Keratinocyte (primary cell): ENCODE results near the gene SLC9A6. TPM values are rescaled to one million over a fixed set of nuclear protein-coding genes. Genes with fewer than 3 reads are reported as not detected.

Experiments
- DNase-seq: peaks from one replicate; pipeline ENCODE4 v3.0.0-alpha.2; 2011; ENCODE audit warnings: low read depth, missing footprints, low spot score
- FAIRE-seq: peaks from 2 replicates; lab custom pipeline; 2011; peaks lifted over from hg19 to GRCh38; lab: Jason Lieb, UNC
- H2AFZ ChIP-seq: 2 replicates; pipeline ENCODE4 v1.6.0; 2012; ENCODE audit warnings: low read length, control low read depth, inconsistent platforms; ENCODE audit not compliant: control insufficient read depth
- H3K27ac ChIP-seq: 2 replicates; pipeline ENCODE4 v1.5.1; 2011; ENCODE audit warnings: low read length; ENCODE audit not compliant: control insufficient read depth, insufficient read depth
- H3K27me3 ChIP-seq: 3 replicates; pipeline ENCODE4 v1.6.0; 2011; ENCODE audit warnings: low read length; ENCODE audit not compliant: control insufficient read depth, insufficient read depth; ENCODE audit errors: extremely low read depth
- H3K36me3 ChIP-seq, 2 experiments: 2 replicates in 1 of 2; 3 replicates in 1 of 2; pipeline ENCODE4 v1.5.1; 2011; ENCODE audit warnings: low read length in 2 of 2, mild to moderate bottlenecking in 1 of 2; ENCODE audit not compliant: control insufficient read depth in 2 of 2, insufficient read depth in 2 of 2; ENCODE audit errors: extremely low read depth in 1 of 2
- H3K4me1 ChIP-seq: 3 replicates; pipeline ENCODE4 v1.5.1; 2011; ENCODE audit warnings: low read length; ENCODE audit not compliant: control insufficient read depth, insufficient read depth; ENCODE audit errors: extremely low read depth
- H3K4me2 ChIP-seq: 3 replicates; pipeline ENCODE4 v1.6.0; 2011; ENCODE audit warnings: low read depth, low read length; ENCODE audit not compliant: control insufficient read depth, insufficient read depth; ENCODE audit errors: extremely low read depth
- H3K4me3 ChIP-seq, 3 experiments: fragments of 200-600 bp in 1 of 3; sonication (generic) in 1 of 3; 2 replicates in 2 of 3; 3 replicates in 1 of 3; pipeline ENCODE4 v1.5.1; 2011 to 2016; ENCODE audit warnings: low read length in 3 of 3, mild to moderate bottlenecking in 3 of 3, control low read depth in 2 of 3, inconsistent platforms in 1 of 3, low read depth in 1 of 3, mixed read lengths in 1 of 3, mixed run types in 1 of 3, moderate library complexity in 1 of 3; ENCODE audit not compliant: control insufficient read depth in 2 of 3, insufficient read depth in 2 of 3; ENCODE audit errors: extremely low read depth in 1 of 3
- H3K79me2 ChIP-seq: 2 replicates; pipeline ENCODE4 v1.6.0; 2012; ENCODE audit warnings: low read length; ENCODE audit not compliant: control insufficient read depth, insufficient read depth
- H3K9ac ChIP-seq: 3 replicates; pipeline ENCODE4 v1.6.0; 2011; ENCODE audit warnings: low read length; ENCODE audit not compliant: control insufficient read depth, insufficient read depth; ENCODE audit errors: extremely low read depth
- H3K9me1 ChIP-seq: 3 replicates; pipeline ENCODE4 v1.6.0; 2011; ENCODE audit warnings: low read length; ENCODE audit not compliant: control insufficient read depth, insufficient read depth; ENCODE audit errors: extremely low read depth
- H3K9me3 ChIP-seq: 2 replicates; pipeline ENCODE4 v1.5.1; 2012; ENCODE audit warnings: low read depth, low read length; ENCODE audit not compliant: control insufficient read depth
- H4K20me1 ChIP-seq: 3 replicates; pipeline ENCODE4 v1.6.0; 2011; ENCODE audit warnings: low read length; ENCODE audit not compliant: control insufficient read depth, insufficient read depth; ENCODE audit errors: extremely low read depth
- EZH2 ChIP-seq: IDR thresholded peaks from one replicate; pipeline ENCODE4 v1.6.1; 2012; ENCODE audit warnings: inconsistent platforms, mild to moderate bottlenecking, low read length, moderate library complexity
- dilution Hi-C: fragments of 300-500 bp; cut with MboI; formaldehyde crosslinking; loops from one replicate; pipeline ENCODE4 v1.7.0; 2020; ENCODE audit warnings: low sequenced_read_pairs; ENCODE audit not compliant: extremely low pct_ligation_motif_present
- polyA plus RNA-seq, 5 experiments: library from polyadenylated mRNA; depleted of rRNA in 3 of 5; stranded (reverse) in 3 of 5; stranded (forward) in 1 of 5; unstranded in 1 of 5; fragments of >200 nt; gene quantifications; 1 replicate in 1 of 5; 2 replicates in 3 of 5; 3 replicates in 1 of 5; pipeline versions ENCODE4 v1.2.1 to v1.2.3, GENCODE V29; 2011 to 2012; ENCODE audit warnings: missing spikeins in 2 of 5, low read depth in 1 of 5, low replicate concordance in 1 of 5
- TF ChIP-seq, protein P1 (sequence below), 3 experiments: IDR thresholded peaks in 1 of 3; conservative IDR thresholded peaks in 1 of 3; optimal IDR thresholded peaks in 1 of 3; 2 replicates in 2 of 3; 3 replicates in 1 of 3; pipeline versions ENCODE3 to v1.5.1; 2011; ENCODE audit warnings: low read length in 3 of 3, mild to moderate bottlenecking in 3 of 3, moderate library complexity in 2 of 3, control low read depth in 1 of 3, inconsistent platforms in 1 of 3; ENCODE audit not compliant: insufficient read depth in 2 of 3; ENCODE audit errors: extremely low read depth in 1 of 3

The SLC9A6 gene
- polyA plus RNA-seq, 1 donor (not counting 4 experiments of a cell fraction or from before 2014, with no cell fraction given) = 17.4 TPM

GRCh38 chrX:136067966-136068365 lies 82.7 kb downstream of the SLC9A6 start:
- no peaks in the 10 kb centered on the region for H4K20me1 ChIP-seq
- TF ChIP-seq, protein P1, sequence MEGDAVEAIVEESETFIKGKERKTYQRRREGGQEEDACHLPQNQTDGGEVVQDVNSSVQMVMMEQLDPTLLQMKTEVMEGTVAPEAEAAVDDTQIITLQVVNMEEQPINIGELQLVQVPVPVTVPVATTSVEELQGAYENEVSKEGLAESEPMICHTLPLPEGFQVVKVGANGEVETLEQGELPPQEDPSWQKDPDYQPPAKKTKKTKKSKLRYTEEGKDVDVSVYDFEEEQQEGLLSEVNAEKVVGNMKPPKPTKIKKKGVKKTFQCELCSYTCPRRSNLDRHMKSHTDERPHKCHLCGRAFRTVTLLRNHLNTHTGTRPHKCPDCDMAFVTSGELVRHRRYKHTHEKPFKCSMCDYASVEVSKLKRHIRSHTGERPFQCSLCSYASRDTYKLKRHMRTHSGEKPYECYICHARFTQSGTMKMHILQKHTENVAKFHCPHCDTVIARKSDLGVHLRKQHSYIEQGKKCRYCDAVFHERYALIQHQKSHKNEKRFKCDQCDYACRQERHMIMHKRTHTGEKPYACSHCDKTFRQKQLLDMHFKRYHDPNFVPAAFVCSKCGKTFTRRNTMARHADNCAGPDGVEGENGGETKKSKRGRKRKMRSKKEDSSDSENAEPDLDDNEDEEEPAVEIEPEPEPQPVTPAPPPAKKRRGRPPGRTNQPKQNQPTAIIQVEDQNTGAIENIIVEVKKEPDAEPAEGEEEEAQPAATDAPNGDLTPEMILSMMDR (optimal IDR thresholded peaks at IDR 0.05 in 1 of 3, IDR thresholded peaks at IDR 0.05 in 1 of 3, conservative IDR thresholded peaks at IDR 0.05 in 1 of 3; ENCODE audit: extremely low read depth in 1 of 3, insufficient read depth in 2 of 3, low read length in 3 of 3) = no peak
- TF ChIP-seq EZH2 = no peak
- DNase-seq (no peak), FAIRE-seq (no peak)
- H3K9me3 ChIP-seq = no peaks in the 10 kb centered on the region
- H3K36me3 ChIP-seq = no peaks in the 10 kb centered on the region
- H3K9me1 ChIP-seq = no peaks in the 10 kb centered on the region
- no peaks in the 10 kb centered on the region for H3K4me1 ChIP-seq
- H3K4me2 ChIP-seq = no peak overlapping the region
- no peak overlapping the region for H3K9ac ChIP-seq
- H3K27ac ChIP-seq = no peak overlapping the region
- peaks cover 3% of the 10 kb centered on the region for H3K27me3 ChIP-seq
- no peak overlapping the region for H3K4me3 ChIP-seq
- H2AFZ ChIP-seq = no peak overlapping the region
- no peaks in the 10 kb centered on the region for H3K79me2 ChIP-seq
- dilution Hi-C loops = no loop called here

GRCh38 chrX:136076942-136077341 lies 91.7 kb downstream of the SLC9A6 start:
- no peak for FAIRE-seq

More at GRCh38 chrX:136076942-136077341, 91.7 kb downstream of the SLC9A6 start:
- H3K4me2 ChIP-seq = no peak overlapping the region
- H3K4me3 ChIP-seq = no peak overlapping the region
- no peaks in the 10 kb centered on the region for H3K36me3 ChIP-seq
- no peaks in the 10 kb centered on the region for H3K4me1 ChIP-seq
- no peaks in the 10 kb centered on the region for H3K27me3 ChIP-seq
- H3K9ac ChIP-seq = no peak overlapping the region
- no peak for TF ChIP-seq EZH2
- TF ChIP-seq, protein P1 (optimal IDR thresholded peaks at IDR 0.05 in 1 of 3, IDR thresholded peaks at IDR 0.05 in 1 of 3, conservative IDR thresholded peaks at IDR 0.05 in 1 of 3; ENCODE audit: extremely low read depth in 1 of 3, insufficient read depth in 2 of 3, low read length in 3 of 3) = no peak
- no peak for DNase-seq
- no peak overlapping the region for H3K27ac ChIP-seq
- H2AFZ ChIP-seq = no peak overlapping the region
- no peaks in the 10 kb centered on the region for H3K9me3 ChIP-seq
- H4K20me1 ChIP-seq = no peaks in the 10 kb centered on the region
- dilution Hi-C loops = no loop called here
- H3K9me1 ChIP-seq = no peaks in the 10 kb centered on the region
- H3K79me2 ChIP-seq = no peaks in the 10 kb centered on the region
